GM21381 (cell line): ENCODE data around the gene RREB1.

Experiments
- ATAC-seq: cut with Tn5 transposase; IDR thresholded peaks from one replicate; pipeline ENCODE4 v1.9.1; 2021; ENCODE audit warnings: mild to moderate bottlenecking, moderate library complexity; ENCODE audit not compliant: unreplicated experiment

The RREB1 gene

DNA sequence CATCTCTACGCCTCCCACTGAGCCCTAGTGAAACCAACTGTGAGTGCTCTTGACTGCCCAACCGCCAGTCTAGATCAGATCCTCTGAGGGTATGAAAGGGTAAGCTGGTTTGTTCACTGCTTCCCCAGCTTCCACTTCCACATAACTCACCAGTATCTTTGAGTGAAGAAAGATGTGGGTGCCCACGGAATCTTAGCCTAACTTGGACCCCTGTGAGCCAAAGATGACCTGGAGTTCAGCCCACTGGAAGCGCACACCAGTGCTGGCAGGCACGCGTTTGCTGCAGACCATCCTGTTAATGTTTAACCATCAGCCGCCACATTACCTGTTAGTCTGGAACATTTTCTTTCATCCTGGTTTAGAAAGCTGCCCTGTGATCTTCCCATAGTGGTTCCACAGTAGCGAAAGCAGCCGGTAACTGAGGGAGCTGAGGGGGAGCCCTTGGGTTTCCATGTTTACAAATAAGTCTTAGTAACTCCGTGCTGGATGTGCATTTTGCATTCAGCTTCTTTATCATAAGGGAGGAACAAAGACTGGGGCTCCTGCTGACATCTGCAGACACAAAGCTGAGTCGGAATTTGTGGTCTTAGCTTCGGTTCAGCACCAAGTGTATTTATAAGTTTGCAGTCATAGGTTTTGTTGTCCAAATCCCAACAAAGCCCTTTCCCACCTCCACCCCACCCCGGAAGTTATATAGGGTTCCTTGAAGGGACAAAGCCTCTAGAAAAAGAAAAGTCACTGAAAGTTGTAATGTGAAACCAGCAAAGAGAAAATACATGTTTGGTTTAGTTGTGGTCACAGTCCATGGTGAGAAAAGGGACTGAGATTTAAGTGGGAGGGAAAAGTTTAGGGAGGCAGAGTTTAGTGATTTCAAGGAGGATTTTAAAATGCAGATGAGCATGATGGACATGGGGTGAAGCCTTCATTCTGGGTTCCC, 134.2 kb downstream of the RREB1 start:
- ATAC-seq, result no peak

DNA sequence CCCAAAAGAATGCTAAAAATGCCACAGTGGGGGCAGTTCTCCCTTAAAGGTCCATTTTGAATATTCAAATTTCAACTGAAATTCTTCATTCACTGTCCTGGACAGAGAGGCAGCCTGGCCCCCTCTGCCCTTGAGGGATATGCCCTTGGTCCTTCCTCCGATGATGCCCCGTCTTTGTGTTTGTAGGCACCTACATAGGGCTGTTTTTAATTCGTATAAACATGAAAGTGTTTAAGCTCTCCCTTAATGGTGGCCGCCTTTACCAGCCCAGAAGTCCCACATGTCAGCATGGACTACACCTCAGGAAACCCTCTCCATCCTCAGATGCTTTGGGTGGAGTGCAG, 135.0 kb downstream of the RREB1 start:
- no peak for ATAC-seq

DNA sequence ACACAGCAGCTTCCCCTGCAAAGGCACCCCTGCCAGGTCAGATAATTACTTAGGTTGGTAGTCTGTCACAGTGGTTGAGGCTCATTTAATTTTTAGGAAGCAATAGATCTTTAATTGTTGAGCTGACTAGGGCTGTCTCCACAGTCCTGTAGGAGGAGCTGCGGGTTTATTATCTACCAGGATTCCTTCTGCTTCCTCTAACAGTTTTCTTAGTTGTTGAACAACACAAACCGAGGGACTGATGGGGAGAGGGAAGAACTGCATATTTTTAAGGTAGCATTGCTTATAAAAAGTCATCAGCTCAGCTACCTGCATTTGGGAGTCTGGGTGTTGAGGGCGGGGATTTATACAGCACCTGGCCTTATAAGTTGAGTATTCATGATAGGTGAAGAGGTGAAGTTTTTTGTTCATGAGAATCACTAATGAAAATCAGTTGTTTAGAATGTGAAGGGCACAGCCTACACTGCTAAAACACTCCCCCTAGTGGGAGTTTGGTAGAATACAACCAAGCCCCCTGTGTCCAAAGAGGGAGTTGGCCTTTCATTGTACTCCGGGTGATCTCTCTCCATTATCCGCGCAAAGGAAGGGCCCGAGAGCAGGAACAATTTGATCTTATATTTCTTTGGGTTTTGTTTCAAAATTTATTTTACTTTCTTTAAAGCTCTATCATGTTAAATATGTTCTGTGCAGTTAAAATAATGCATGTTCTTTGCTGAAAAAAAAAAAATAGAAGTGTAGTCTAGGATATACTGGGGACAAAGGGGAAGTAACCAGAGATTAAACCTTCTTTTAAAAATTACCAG, 135.6 kb downstream of the RREB1 start:
- ATAC-seq, result no peak

DNA sequence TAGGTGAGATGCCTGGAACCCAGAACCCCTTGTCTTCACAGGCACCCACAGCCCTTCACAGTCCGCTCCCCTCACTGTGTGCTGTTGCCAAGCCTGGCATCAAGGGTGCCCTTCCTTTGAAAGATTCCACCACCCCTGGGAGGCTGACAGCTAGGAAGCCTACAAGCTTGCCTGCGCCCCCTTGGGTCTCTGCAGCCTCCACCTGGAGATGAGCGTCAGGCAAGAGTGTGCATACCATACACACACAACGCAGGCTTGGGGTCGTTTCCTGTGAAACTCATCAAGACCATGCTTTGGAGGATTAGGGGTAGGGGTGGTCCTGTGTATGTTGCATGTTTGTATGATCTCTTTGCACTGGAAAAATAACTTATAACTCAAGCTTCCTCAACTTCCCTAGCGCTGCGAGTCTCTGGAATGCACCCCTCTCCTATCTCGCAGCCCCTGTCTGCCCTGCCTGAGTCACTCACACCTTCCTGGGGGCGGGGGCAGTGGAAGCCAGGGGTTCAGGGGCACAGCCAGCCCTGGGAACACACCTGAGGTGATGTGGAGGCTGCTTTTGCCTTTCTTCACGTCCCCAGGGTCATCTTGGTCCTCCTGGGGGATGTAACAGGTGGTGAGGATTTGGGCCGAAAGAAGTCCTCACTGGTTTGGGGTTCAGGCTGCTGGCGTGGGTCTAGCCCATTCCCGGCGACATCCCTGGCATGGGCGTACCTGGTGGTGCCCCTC, 138.1 kb downstream of the RREB1 start:
- ATAC-seq, result no peak

DNA sequence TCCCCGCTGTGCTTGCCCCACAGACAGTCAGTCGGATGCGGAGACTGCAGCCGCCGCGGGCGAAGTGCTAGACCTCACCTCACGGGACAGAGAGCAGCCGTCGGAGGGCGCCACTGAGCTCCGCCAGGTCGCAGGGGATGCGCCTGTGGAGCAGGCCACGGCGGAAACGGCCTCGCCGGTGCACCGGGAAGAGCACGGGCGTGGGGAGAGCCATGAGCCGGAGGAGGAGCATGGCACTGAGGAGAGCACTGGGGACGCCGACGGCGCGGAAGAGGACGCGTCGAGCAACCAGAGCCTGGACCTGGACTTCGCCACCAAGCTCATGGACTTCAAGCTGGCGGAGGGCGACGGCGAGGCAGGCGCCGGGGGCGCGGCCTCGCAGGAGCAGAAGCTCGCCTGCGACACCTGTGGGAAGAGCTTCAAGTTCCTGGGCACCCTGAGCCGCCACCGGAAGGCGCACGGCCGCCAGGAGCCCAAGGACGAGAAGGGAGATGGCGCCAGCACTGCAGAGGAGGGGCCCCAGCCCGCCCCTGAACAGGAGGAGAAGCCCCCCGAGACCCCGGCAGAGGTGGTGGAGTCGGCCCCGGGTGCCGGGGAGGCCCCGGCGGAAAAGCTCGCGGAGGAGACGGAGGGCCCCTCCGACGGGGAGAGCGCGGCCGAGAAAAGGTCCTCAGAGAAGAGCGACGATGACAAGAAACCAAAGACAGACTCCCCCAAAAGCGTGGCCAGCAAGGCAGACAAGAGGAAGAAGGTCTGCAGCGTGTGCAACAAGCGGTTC, 138.8 kb downstream of the RREB1 start:
- ATAC-seq, result no peak

DNA sequence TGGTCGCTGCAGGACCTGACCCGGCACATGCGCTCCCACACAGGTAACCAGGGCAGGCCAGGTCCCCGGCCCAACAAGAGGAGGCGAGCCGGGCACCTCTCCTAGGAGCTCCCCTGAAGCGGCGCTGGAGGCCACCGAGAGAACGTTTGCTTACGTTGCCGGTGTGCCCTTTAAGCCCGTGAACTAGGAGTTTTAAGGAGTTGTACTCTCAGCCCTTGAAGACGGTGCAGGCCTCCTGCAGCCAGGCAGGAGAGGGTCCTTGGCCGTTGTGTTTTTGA, 139.4 kb downstream of the RREB1 start:
- ATAC-seq, result no peak

DNA sequence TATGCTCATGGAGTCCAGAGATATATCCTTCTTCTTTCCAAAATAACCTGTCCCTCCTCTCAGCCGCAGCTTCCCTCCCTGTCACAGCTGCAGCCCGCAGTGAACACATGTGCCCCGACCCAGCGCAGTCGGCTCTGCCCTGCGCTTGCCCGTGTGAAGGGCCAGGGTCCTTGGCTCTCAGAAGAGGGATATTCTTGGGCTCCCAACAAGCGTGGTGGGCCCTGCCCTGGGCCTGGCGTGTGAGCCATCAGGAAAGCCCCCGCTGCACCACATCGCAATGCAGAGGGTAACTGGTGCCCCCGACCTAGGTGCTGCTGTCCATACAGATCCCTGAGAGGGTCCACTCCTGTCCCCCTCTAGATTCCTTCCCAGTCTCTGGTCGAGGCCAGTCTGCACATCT, 140.1 kb downstream of the RREB1 start:
- ATAC-seq, result no peak

DNA sequence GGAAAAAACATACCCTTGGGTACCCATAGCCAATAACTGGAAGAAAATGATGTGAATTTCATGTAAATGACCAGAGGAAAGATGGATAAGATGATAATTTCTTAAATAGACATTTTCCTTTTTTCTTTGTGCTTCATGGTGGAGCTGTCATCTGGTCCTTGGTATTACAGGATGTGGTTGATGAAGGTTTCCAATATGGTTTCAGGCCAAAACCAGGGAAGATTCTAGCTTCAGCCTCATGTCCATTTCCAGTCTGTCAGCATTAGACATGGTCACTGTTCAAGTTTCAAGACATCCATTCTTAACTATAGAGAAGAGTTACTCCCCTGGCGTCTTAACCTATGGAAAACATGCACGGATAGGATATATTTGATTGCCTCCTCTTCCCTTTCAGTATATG, 141.6 kb downstream of the RREB1 start:
- ATAC-seq, result no peak

DNA sequence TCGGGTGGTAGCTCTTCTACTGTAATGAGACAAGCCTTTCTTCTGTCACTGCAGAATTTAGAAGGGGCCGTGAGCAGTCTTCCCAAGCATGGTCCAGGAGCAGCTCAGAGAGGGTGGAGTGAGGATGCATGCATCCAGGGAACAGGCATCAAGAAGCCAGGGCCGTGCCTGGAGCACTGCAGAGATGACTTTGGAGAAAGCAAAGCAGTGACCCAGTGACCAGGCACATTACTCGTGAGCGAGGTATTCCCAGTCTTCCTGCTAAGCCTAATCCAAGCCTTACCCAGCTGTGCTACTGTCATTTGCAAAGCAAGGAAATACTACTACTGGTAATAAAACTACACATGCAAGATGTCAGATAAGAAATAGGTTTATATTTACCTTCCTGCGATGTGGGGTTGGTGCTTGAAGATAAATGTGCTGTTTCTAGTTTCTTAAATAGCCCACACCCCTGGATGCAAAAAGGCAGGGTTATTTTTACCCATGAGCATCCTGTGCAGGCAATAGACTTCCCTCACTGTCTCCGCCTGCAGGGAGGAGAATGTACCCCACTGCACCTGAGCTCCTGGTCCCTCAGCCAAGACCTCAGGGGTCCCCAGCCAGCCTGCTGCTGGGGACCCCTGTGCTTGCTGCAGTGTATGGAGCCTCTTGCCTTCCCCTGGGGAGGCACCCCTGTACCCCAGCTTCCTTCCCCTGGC, 142.3 kb downstream of the RREB1 start:
- no peak for ATAC-seq

DNA sequence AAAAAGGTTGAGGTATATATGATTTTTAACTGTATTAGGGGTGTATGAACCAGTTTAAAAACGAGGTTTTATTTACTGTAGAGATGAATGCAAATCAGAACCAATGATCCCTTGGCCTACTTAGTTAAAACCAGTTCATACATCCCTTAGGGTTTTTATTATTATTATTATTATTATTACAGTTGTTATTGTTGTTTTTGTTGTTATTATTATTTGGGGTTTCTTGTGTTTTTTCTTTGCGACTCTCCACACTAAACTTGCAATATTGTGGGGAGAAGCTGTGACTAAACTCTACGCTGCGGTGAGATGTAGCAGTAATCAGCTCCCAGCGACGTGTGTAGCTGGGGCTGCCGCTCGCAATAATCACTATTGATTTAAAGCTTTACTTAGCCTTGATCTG, 143.1 kb downstream of the RREB1 start:
- no peak for ATAC-seq

DNA sequence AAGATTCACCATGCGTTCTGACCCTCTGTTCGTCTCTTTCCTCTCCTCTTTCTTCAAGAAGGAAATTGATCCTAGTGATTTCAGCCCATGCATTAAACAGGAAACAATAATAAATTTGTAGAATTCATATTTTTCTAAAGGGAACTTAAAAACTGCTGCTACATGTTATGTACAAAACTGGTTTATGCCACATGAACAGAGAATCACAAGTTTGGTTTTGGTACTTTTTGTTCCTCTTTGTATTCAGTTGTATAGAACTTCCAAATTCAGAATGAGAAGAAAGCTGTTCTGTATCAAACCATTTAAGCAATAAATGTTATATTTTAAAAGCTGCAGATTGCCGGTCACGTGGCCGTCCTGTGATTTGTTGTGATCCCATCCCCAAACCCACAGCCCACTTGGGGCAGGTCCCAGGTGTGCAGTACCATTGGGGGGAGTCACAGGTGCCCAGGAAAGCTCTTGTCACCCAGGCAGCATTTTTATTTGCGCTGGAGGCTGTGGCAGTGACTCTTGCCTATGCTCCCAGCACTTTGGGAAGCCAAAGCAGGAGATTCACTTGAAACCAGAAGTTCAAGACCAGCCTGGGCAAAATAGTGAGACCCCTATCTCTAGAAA, 144.0 kb downstream of the RREB1 start:
- ATAC-seq, result no peak

DNA sequence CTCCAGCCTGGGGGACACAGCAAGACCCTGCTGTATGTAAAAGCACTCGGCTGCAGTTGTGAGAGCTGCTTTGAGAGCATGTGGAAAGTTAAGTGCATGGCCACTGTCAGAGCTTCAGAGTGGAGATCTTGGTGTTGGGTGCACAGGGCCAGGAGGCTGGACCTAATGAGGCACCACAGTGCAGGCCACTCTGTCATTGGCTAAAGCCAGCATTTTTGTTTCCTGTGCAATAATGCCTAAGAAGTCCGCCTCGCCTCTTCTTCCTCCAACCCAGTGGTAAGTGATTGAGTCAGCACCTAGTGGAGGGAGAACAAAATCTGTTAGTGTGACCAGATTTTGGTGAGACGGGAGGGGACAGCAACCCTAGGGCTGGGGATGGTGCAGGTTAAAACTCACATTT, 144.6 kb downstream of the RREB1 start:
- ATAC-seq, result no peak

DNA sequence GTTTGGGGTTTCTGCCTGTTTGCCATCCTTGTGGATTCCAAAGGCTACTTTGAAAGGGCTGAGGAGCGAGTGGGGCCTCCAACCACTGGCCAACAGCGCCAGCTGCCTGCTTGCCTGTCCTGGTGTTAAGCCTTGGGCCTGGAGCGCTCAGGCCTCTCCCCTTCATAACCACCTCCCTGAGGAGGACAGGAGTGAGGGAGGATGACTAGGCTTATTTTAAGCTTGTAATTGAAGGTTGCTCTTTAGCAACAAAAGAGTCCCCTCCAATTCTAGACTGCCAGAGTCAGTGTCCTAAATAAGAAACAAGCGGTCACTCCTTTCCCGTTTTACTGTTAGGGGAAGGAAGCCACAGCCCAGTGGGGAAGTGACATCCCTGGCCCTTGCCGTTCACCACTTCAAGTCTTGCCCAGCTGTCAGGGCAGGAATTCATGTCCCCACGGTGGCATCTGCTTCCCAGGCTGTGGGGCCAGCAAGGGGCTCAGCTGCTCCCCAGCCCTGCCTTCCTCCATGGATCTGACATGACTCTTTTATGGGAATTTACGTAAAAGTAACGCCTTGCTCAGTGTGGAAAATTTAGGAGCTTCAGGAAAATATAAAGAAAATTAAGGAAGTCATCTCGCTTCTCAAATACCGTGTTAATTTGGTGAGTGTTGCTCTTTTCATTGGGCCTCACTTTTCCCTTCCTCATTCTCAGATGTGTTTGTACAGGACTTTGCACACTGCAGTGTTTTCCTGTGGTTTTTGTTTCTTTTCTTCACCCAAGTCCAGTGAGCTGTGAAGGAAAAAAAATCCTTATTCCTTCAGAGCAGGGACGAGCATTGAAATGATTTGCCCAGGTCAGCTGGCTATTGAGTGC, 147.4 kb downstream of the RREB1 start:
- no peak for ATAC-seq

DNA sequence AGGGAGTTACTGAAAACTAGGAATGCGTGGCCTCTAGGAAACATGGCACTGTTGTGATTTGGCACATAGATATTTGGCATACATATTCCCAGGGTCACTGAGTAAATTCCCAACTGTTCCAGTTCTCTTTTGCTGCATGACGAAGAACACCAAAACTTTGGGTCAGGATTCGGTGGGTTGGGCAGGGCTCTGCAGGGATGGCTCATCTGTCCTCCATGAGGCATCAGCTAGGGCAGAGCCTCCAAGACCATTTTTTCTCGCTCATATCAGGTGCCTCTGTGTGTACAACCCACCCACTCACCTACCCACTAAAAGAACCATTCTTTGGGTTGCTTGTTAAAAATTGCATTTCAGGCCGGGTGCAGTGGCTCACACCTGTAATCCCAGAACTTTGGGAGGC, 148.2 kb downstream of the RREB1 start:
- no peak for ATAC-seq

DNA sequence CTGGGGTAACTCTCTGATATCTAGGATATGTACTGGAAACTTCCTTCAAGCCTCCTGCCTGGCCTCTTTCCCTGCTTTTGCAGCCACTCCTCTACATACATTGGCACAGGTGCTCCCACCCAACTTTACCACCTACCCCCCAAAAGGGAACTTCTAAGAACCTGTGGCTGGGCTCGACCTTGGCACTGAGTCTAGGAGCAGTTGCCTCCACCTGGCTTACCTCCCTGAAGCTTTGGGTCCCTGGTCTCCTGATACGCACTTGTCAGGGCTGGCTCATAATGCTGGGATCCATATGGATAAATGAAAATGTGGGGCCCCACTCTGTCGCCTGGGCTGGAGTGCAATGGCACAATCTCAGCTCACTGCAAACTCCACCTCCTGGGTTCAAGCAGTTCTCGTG, 149.0 kb downstream of the RREB1 start:
- ATAC-seq, result no peak

DNA sequence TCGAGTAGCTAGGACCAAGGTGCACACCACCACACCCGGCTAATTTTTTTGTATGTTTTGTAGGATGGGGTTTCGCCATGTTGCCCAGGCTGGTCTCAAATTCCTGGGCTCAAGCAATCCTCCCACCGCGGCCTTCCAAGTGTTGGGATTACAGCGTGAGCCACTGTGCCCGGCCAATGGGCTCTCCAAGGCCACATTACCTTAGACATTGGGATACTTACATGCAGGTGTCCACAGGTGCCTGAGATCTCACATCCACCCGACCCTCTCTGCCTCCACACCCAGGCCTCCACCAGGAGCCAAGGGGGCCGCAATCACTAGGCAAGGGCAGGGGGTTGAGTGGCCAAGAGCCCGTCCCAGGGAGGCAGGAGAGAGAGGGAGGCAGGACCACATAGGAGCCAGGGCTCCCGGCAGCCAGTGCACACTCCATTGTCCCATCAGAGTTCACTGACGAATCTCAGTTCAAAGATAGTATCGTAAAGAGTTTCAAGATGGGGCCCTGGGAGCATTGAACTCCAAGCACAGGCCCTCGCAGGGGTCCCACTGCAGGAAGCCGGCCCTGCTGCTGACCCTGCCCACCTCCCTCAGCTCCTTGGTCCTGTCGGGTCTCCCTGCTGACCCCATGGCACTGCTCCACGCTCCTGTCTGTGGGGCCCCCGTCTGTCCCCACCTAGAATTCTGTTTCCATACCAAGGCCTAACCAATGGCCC, 149.9 kb downstream of the RREB1 start:
- ATAC-seq, result no peak

DNA sequence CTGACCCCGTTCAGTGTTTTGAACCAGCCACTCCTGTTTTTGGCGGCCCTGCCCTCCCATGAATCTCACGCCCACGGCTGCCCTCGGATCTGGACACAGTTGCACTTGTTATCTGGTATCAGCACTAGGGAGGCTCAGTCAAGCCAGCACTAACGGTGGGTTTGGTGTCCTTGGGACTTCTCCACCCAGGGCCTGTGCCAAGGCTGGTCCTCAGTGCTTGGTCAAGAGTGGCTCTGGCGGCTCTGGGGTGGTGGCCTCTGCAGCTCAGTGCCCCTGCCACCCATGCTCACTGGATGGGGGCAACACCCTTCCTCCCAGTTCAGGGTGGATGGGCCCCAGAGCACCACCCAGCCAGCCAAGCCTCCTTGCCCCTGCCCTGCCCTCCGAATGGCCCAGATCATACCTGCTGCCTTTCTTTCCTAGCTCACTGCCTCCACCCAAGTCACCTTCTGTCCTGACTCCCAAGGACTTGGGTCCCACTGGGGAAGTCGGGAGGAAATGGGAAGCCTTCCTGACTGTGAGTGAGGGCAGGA, 150.5 kb downstream of the RREB1 start:
- no peak for ATAC-seq
